NCI-H82 (cell line): Measurements from ENCODE around the gene ZNF462.

Experiments
- DNase-seq: peaks from one replicate; lab custom pipeline; 2025; lab: John Stamatoyannopoulos, UW

The ZNF462 gene

GRCh38 chr9:106861640-106862109, 1.3 kb upstream of the ZNF462 start:
- peak; percentile 77 for DNase-seq

- peak; percentile 83 for DNase-seq
These were observed 701 bp upstream of the ZNF462 start for GRCh38 chr9:106862110-106862820.

- DNase-seq = peak; percentile 49
These were observed 1.6 kb downstream of the ZNF462 start for GRCh38 chr9:106864373-106865143.

- no peak for DNase-seq
These were observed 3.3 kb downstream of the ZNF462 start for GRCh38 chr9:106866243-106866642.

GRCh38 chr9:106867286-106867685, 4.3 kb downstream of the ZNF462 start:
- DNase-seq = no peak

- no peak for DNase-seq
These were observed 5.1 kb downstream of the ZNF462 start for GRCh38 chr9:106868087-106868486.

- DNase-seq = no peak
These were observed 5.6 kb downstream of the ZNF462 start for GRCh38 chr9:106868565-106868964.

- DNase-seq = no peak
These were observed 6.1 kb downstream of the ZNF462 start for GRCh38 chr9:106869028-106869427.

GRCh38 chr9:106869458-106869857, 6.5 kb downstream of the ZNF462 start:
- DNase-seq = no peak

GRCh38 chr9:106872641-106873040, 9.7 kb downstream of the ZNF462 start:
- DNase-seq = no peak

GRCh38 chr9:106874031-106874430, 11.1 kb downstream of the ZNF462 start:
- DNase-seq = no peak

- no peak for DNase-seq
These were observed 11.7 kb downstream of the ZNF462 start for GRCh38 chr9:106874652-106875051.

GRCh38 chr9:106875529-106875928, 12.6 kb downstream of the ZNF462 start:
- no peak for DNase-seq

GRCh38 chr9:106877345-106877744, 14.4 kb downstream of the ZNF462 start:
- no peak for DNase-seq

GRCh38 chr9:106878081-106878837, 15.3 kb downstream of the ZNF462 start:
- no peak for DNase-seq

GRCh38 chr9:106878934-106879333, 16.0 kb downstream of the ZNF462 start:
- no peak for DNase-seq

- DNase-seq = no peak
These were observed 16.5 kb downstream of the ZNF462 start for GRCh38 chr9:106879439-106879882.

GRCh38 chr9:106880081-106880480, 17.1 kb downstream of the ZNF462 start:
- DNase-seq = no peak

- DNase-seq = no peak
These were observed 17.9 kb downstream of the ZNF462 start for GRCh38 chr9:106880863-106881262.

GRCh38 chr9:106883030-106883429, 20.1 kb downstream of the ZNF462 start:
- DNase-seq = no peak

GRCh38 chr9:106883626-106884190, 20.7 kb downstream of the ZNF462 start:
- DNase-seq = no peak

GRCh38 chr9:106885451-106885850, 22.5 kb downstream of the ZNF462 start:
- DNase-seq = peak; percentile 26
